GM12878 (cell line): ENCODE results near the gene FRAS1.

Source experiments
- ATF2 ChIP-seq: IDR thresholded peaks from 2 replicates; pipeline ENCODE4 v1.6.1; 2012; ENCODE audit warnings: low read length, inconsistent platforms
- CTCF ChIP-seq, 3 experiments: IDR thresholded peaks in 2 of 3; conservative IDR thresholded peaks in 1 of 3; 2 replicates each; pipeline ENCODE4 v1.5.1; 2011; ENCODE audit warnings: low read depth in 3 of 3, low read length in 3 of 3, mild to moderate bottlenecking in 3 of 3, control low read depth in 2 of 3, moderate library complexity in 2 of 3, inconsistent platforms in 1 of 3, mixed read lengths in 1 of 3; ENCODE audit not compliant: control insufficient read depth in 2 of 3, insufficient read depth in 1 of 3; ENCODE audit errors: extremely low read depth in 1 of 3
- FOS ChIP-seq: IDR thresholded peaks from 3 replicates; pipeline ENCODE4 v1.6.1; 2011; ENCODE audit warnings: borderline replicate concordance; ENCODE audit not compliant: insufficient read length; ENCODE audit errors: extremely low read depth
- HCFC1 ChIP-seq: fragments of 150-350 bp; IDR thresholded peaks from 2 replicates; pipeline ENCODE4 v1.6.1; 2014; ENCODE audit warnings: low read length
- JUNB ChIP-seq: IDR thresholded peaks from 2 replicates; pipeline ENCODE4 v1.6.1; 2016; ENCODE audit warnings: antibody characterized with exemption, mild to moderate bottlenecking
- MTA3 ChIP-seq: IDR thresholded peaks from 2 replicates; pipeline ENCODE4 v1.6.1; 2012; ENCODE audit warnings: low read length, inconsistent platforms, borderline replicate concordance
- NFIC ChIP-seq: IDR thresholded peaks from 2 replicates; pipeline ENCODE4 v1.6.1; 2012; ENCODE audit warnings: low read depth, mild to moderate bottlenecking, inconsistent platforms, low read length, moderate library complexity
- POLR2A ChIP-seq: IDR thresholded peaks from 2 replicates; pipeline ENCODE4 v1.6.1; 2011; ENCODE audit warnings: low read depth, mild to moderate bottlenecking, low read length
- POLR2AphosphoS5 ChIP-seq: IDR thresholded peaks from 2 replicates; pipeline ENCODE4 v1.6.1; 2011; ENCODE audit warnings: mild to moderate bottlenecking, low read length, inconsistent platforms
- ZNF592 ChIP-seq: fragments of 450-650 bp; IDR thresholded peaks from 2 replicates; pipeline ENCODE4 v1.6.1; 2017; ENCODE audit warnings: mild to moderate bottlenecking, moderate library complexity

GRCh38 chr4:78336093-78336943 is 279.2 kb downstream of the FRAS1 start:
- TF ChIP-seq POLR2AphosphoS5 = no peak
- TF ChIP-seq CTCF (IDR thresholded peaks at IDR 0.05 in 2 of 3, conservative IDR thresholded peaks at IDR 0.05 in 1 of 3; ENCODE audit: control insufficient read depth in 2 of 3, extremely low read depth in 1 of 3, insufficient read depth in 1 of 3, low read depth in 3 of 3, low read length in 3 of 3) = no peak
- TF ChIP-seq NFIC = no peak
- no peak for TF ChIP-seq HCFC1
- no peak for TF ChIP-seq ATF2
- TF ChIP-seq JUNB = no peak
- TF ChIP-seq ZNF592 = no peak
- TF ChIP-seq POLR2A = no peak
- TF ChIP-seq FOS = no peak
- no peak for TF ChIP-seq MTA3
